Measurements from ENCODE around the gene LTK.

LTK gene

DNA sequence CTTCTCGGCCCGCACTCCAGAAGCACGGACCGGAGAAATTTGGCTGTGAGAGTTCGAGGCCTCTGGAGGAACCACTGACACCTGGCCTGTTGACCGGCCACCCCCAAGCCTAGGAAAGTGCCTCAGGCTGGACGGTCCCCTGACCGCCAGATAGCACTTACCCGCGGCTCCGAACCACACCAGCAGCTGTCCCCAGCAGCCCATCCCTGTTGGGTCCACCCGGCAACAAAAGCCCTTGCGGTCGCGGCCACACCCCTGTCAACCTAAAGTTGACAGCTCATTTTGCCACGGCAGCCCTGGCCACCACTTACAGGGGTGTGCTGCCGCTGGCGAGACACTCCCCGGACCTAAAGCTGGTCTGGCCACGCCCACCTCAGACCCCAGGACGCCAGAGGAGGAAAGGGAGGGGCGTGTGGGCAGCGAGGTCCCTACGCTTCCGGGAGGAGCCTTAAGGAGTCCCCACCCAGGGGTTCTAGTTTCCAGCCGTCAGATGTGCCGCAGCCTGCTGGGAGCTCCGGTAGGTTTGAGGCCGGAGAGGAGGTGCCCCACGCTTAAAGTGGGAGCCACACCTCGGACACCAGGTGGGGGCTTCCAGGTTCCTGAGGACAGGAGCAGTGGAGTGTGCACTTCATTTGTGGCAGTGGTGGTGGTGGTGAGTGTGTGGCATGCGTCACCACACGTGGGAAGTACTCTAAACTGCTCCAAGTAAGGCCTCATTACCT lies at the start of gene LTK:
Gene LTK, minus strand, starts transcription at position 322 of the 722 bp plus-strand sequence. Its CDS starts 118 bp downstream, at position 204.
- no peak for DNase-seq

- DNase-seq = no peak
These were observed 49.2 kb upstream of the LTK start for GRCh38 chr15:41562784-41563198.

DNA sequence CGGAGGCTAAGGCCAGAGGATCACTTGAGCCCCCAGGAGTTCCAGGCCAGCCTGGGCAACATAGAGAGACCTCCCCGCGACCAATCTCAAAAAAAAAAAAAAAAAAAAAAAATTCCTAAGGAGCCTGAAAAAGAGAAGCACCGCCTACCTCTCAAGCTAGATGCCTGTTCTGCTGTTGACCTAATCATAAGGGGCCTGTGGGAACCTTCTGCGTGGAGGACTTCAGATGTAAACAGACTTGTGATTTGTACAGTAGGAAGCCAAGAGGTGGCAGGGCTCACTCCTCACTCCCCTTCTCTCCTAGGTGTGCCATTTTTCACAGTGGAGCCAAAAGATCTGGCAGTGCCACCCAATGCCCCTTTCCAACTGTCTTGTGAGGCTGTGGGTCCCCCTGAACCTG lies 48.6 kb upstream of the LTK start:
- DNase-seq = no peak

- no peak for DNase-seq
These were observed 48.1 kb upstream of the LTK start for GRCh38 chr15:41561777-41562145.

- peak; percentile 36 for DNase-seq
These were observed 47.6 kb upstream of the LTK start for GRCh38 chr15:41561104-41561776.

GRCh38 chr15:41560572-41560874 lies 46.9 kb upstream of the LTK start:
- peak; percentile 80 for DNase-seq

DNA sequence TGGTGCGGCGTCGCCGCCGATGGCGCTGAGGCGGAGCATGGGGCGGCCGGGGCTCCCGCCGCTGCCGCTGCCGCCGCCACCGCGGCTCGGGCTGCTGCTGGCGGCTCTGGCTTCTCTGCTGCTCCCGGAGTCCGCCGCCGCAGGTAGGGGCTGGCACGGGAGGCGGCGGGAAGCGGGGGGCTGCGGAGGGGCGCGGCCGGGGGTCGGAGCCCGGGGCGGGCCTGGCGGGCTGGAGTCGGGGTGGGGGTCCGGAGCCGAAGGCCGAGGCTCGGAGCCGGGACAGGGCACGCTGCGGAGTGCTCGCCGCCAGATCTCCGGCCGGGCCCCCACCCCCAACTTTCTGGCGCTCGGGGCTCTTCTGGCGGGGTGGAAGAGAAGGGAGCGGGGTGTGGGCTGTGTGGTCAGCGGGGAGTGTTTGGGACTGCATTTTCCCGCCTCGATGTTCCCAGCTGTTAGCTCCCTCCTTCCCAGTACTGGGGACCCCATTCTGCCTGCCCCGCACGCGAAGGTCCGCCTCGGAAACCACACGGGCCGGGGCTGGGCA lies 45.7 kb upstream of the LTK start:
- no peak for DNase-seq

DNA sequence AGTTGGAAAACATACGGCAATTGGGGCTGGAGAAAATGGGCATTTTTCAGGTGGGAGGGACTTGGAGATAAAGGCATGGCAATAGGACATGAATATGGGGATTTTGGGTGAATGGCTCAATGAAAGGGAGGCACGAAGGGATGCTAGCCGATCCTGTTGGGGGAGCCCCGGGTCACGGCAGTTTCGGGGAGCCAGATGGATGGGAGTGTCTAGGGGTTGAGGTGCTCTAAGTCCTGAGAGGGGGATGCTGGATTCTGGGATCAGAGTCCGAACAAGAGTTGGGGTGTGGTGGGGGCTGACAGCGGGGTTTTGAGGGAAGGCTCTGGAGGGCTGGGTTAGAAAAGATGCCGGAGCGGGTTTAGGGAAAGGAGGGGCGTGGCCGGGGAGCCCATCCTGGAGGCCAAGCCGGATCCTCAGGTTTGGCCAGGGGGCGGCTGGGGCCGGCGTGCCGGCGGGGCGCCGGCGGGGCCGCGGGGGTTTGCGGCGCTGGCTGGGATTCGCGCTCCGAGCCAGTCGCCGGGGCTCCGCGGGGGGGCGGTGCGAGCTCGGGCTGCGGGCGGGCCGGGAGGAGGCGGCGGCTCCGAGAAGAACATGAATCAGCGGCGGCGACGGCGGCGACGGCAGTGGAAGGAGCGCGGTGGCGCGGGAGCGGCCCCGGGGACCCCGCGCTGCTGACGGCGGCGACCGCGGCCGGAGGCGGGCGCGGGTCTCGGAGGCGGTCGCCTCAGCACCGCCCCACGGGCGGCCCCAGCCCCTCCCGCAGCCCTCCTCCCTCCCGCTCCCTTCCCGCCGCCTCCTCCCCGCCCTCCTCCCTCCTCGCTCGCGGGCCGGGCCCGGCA lies 45.0 kb upstream of the LTK start, which contains the start of gene TYRO3:
Gene TYRO3, plus strand, starts transcription at position 813 of the 839 bp plus-strand sequence. CDS start 46 bp downstream, outside the sequence.
- DNase-seq = peak; percentile 71

GRCh38 chr15:41557673-41558399 lies 44.2 kb upstream of the LTK start:
- DNase-seq = peak; percentile 69

GRCh38 chr15:41556677-41557076 lies 43.0 kb upstream of the LTK start:
- DNase-seq = no peak

DNA sequence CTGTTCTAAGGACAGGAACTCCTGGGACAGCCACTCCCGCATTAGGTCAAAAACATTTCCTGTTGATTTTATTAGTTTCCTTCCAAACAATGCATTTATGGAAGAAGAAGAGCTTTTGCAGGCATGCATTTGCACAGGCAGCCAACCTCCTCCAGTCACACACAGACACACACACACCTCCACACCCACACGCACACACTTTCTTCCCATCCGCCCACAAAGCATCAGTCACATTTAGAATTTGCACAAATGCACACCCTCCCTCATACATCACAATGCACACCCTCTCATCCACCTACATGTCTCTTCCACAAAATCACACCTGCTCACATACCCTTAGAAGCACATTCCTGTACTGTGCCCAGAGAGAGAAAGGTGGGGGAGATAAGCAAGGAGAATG lies 41.3 kb upstream of the LTK start:
- no peak for DNase-seq

GRCh38 chr15:41554343-41554742 lies 40.7 kb upstream of the LTK start:
- DNase-seq = no peak

DNA sequence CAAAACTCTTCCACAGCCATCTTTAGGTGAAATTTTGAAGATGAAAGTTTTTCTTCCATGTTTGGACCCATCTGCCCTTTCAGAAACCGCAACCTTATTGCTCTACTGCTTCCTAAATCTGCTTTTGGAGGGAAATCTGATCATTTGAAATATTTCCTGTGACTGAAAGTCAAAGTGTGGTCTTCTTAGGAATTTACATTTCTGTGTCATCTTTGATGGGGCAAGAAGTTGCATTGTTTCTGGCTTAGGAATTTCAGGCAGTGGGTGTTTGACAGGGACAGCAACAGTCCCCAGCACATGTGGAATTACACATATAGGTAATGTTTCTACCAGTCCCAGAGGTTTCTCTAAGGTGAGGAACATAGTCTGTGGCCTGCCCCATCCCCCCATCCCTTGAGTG lies 40.1 kb upstream of the LTK start:
- DNase-seq = no peak

DNA sequence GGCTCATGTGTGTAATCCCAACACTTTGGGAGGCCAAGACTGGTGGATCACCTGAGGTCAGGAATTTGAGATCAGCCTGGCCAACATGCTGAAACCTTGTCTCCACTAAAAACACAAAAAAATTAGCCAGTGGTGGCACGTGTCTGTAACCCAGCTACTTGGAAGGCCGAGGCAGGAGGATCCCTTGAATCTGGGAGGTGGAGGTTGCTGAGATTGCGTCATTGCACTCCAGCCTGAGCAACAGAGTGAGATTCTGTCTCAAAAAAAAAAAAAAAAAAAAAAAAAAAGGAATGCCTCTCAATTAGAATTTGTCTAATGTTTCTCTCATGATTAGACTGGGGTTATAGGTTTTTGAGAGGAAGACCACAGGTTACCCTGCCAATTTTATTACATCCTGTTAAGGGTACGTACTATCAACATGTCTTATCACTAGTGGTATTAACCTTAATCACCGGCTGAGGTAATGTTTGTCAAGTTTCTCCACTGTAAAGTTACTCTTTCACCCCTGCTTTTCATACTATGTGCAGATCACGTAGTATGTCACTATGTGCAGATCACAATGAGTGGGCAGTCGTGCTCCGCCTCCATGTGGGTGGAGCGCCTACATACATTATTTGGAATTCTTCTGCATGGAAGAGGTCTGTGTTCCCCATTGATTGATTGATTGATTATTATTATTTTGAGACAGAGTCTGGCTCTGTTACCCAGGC lies 36.6 kb upstream of the LTK start:
- no peak for DNase-seq

DNA sequence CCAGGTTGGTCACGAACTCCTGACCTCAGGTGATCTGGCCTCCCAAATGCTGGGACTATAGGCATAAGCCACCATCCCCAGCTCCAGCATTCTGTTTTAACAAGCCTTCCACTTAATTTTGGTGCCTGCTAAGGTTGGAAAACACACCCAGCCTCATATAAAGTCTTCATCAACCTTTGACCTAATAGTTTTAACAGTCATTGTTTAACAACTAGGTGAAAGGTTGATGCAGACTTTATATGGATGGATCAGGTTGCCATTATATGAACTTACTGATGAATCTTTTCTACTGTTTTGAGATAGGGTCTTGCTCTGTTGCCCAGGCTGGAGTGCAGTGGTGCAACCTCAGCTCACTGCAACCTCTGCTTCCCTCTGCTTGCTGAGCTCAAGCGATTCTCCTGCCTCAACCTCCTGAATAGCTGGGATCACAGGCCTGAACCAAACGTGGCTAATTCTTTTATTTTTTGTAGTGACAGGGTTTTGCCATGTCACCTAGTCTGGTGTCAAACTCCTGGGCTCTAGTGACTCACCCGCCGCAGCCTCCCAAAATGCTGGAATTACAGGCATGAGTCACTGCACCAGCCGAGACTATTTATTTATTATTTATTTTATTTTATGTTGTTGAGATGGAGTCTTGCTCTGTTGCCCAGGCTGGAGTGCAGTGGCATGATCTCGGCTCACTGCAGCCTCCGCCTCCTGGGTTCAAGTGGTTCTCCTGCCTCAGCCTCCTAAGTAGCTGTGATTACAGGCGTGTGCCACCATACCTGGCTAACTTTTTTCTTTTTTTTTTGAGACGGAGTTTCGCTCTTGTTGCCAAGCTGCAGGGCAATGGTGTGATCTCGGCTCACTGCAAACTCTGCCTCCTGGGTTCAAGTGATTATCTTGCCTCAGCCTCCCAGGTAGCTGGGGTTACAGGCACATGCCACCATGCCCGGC lies 33.5 kb upstream of the LTK start:
- DNase-seq = no peak

DNA sequence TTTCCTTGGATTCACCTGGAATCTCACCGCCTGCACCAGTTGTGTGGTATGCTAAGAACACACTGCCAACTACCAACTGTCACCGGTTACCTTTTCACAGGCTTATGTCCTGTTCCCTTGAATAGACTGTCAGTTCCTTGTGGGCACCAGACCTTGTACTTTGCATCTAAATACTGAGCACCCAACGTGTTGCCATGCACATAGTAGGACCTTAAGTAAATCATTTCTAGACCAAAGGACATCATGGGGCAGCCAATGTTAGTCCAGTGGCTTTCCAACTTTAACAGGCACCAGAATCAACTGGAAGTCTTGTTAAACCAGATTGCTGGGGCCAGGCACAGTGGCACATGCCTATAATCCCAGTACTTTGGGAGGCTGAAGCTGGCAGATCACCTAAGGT lies 31.6 kb upstream of the LTK start:
- DNase-seq = no peak

DNA sequence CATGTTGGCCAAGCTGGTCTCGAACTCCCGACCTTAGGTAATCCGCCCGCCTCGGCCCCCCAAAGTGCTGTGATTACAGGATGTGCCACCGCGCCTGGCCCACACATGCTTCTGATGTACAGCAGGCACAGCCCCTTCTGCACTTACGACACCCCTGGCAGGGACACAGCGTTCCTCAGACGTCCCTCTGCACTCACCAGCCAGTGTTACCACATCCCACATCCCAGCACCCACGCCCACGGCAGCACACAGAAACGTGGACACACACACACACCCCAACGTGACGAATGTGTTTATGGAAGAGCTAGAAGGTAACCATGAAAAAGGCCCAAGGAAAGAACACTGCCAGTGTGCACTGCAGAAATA lies 31.0 kb upstream of the LTK start:
- DNase-seq = no peak

GRCh38 chr15:41543521-41543870 lies 29.9 kb upstream of the LTK start:
- DNase-seq = no peak

DNA sequence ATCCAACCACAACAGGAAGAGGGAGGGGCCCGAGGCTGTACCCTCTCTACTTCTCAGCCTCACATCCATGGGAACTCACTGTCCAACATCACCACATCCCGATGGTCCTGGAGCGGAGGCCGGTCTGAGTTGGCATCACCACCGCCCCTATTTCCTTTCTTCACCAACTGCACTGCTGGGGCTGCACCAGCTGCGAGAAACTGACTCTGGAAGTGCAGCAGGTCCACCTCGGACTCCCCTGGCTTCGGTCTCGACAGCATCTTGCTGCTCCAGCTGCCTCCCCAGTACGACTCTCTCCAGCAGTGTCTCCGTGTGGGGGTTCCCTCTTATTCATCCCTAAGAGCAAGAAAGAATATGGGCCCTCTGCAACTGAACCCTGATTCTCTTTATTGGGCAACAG lies 23.2 kb upstream of the LTK start:
- no peak for DNase-seq

DNA sequence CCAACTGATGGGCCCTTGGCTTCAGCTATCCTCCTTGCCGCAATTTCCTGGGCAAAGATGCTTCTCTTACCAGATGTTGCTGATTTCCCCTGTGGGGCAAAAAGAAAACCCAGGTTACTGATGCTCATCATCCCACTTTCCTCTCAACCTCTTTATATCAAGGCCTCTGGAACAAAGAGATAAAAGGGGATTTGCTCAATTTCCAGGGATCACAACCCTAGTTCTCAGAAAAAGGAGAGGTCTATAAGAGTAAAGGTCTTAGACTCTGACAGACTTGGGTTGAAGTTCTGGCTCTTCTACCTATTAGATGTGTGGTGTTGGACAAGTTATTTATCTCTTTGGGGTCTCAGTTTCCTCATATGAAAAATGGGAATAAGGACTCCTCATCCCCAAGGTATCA lies 21.9 kb upstream of the LTK start:
- no peak for DNase-seq

DNA sequence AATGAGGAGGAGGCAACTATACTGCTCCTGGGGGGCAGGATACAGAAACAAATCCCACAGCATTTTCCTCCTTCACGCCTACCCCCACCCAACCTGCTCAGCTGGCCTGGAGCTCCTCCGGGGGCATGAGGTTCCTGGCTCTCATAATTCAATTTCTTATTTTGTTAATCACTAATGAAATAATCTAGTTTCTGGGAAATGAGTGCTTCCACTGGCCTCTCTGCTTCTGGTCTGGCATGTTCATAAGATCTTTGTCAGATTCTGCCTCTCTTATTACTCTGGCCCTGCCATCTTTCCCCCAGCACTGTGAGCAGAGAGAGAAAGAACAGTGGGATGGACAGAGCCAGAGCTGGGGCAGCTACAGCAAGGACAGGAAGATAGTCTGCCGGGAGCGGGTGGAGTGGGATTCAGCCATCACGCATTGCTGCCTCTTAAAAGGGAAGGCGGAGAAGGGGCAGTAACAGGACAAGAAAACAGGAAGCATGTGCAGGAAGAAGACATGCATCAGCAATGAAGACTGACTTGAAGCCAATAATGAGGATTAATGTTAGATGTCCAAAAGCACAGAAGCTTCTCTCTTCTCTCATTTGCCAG lies 16.8 kb upstream of the LTK start:
- no peak for DNase-seq
